UCSD-AML1 (cell line): Measurements from ENCODE around the gene ASF1A.

ENCODE experiments used
- DNase-seq: peaks from one replicate; lab custom pipeline; 2025; ENCODE audit not compliant: unreplicated experiment; lab: John Stamatoyannopoulos, UW

Gene ASF1A

DNA sequence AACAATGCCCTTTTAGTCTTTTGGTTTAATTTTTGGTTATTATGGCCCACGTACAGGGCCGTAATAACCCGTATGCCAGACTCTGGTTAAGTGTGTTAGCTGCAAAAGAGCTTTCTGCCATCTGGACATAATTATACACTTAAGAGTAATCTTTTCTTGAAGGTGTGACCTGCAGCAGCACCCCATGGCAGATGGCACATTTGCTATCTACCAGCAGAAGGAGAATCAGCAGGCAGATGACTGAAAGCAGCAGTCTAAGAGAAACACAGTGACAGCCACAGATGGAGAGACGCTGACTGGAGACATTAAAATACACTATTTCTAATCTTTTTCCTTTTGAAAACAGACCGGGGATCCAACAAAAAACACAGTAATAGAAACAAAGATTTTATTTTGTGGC lies 18.7 kb downstream of the ASF1A start:
- DNase-seq = no peak

GRCh38 chr6:118913161-118913560 lies 19.2 kb downstream of the ASF1A start:
- no peak for DNase-seq

- no peak for DNase-seq
These were observed 20.6 kb downstream of the ASF1A start for GRCh38 chr6:118914598-118914997.

- DNase-seq = no peak
These were observed 23.8 kb downstream of the ASF1A start for GRCh38 chr6:118917546-118918328.

GRCh38 chr6:118918329-118918725 lies 24.4 kb downstream of the ASF1A start:
- DNase-seq = no peak

GRCh38 chr6:118921084-118921483 lies 27.1 kb downstream of the ASF1A start:
- DNase-seq = no peak

GRCh38 chr6:118923035-118923434 lies 29.1 kb downstream of the ASF1A start:
- no peak for DNase-seq

GRCh38 chr6:118930680-118931079 lies 36.7 kb downstream of the ASF1A start:
- no peak for DNase-seq

GRCh38 chr6:118931436-118931835 lies 37.5 kb downstream of the ASF1A start:
- DNase-seq = no peak

DNA sequence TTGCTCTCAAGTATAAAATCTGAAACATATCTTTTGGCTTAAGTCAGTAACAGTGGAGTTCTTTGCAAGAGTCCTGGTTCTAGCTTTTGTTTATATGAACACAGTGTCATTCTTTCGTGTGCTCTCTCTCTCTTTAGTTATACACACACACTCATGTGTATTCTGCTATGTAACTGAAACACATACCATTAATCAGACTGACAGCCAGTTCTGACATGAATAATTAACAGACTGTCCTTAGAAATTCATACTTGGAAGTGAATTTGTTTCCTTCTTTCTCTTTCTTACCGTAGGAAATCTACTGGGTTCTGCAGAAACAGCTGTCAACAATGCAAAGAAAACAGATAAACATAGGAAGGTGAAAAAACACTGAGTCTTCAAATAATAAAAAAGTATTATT lies 38.5 kb downstream of the ASF1A start:
- DNase-seq = no peak

DNA sequence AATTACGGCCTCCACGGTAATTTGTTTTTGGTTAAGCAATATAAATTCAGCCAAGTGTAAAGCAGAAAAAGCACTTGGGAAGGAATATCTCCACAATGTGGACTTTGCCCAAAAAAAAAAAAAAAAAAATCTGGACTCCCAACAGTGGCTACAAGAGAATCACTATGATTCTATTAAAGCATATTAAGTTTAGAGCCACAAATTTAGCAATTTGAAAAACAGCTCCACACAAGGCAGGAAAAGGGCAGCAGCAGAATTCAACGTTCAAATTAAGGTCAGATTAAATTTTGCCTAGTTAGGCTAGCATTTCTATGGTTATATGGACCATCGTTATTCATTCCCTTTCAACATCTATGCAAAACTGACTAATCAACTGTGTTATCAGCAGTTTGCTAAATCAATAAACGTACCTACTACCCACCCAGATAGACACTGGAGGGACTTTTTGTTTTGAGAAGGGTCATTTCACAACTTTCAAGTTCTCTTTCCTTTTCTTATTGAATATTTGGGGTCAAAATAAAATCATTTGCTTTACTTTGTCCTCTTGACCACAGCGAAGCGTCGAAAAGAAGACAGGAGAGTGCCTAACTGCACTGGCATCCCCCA lies 40.0 kb downstream of the ASF1A start:
- DNase-seq = no peak

DNA sequence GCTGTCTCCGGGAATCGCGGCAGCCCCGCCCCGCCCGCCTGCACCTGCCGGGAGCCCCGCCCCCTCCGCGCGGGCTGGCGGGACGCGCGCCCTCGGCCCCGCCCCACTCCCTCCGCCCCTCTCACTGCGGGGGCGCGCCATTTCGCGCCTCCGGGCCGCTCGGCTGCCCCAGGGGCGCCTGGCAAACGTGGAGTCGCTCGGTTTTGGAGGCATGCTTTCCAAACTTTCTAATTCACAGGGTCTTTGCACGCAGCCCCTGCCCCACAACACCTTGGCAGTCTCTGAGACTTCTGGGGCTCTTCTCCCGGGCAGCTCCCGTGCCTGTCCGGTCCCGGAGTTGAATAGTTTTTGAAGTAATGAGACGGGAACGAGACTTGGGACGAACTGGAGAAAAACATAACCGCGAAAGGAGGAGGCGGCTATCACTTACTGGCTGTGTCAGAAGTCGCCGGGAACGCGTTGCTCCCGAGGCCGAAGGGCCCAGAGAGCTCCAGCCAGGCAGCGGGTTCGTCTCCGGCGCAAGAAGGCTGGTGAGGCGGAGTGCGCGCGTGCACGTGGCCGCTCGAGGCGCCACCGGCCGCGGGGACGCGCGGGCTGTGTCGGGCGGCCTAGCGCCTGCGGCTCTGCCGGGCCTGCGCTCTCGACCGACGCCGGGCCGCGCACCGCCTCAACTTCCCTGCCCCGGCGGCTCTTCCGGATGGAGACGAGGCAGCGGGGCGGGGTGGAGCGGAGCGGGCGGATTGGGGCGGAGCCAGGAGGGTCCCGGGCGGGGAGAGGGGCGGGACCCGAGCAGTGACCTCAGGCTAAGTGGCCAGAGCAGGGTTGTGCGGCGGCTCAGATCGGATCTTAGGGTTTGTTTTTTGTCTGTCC lies 40.7 kb downstream of the ASF1A start, which contains the start of gene MCM9:
Gene MCM9, minus strand, starts transcription at position 699 of the 870 bp plus-strand sequence. CDS start 3,436 bp downstream, outside the sequence.
- peak; percentile 97 for DNase-seq

- no peak for DNase-seq
These were observed 41.3 kb downstream of the ASF1A start for GRCh38 chr6:118935331-118935668.

- DNase-seq = no peak
These were observed 42.2 kb downstream of the ASF1A start for GRCh38 chr6:118935978-118936703.

DNA sequence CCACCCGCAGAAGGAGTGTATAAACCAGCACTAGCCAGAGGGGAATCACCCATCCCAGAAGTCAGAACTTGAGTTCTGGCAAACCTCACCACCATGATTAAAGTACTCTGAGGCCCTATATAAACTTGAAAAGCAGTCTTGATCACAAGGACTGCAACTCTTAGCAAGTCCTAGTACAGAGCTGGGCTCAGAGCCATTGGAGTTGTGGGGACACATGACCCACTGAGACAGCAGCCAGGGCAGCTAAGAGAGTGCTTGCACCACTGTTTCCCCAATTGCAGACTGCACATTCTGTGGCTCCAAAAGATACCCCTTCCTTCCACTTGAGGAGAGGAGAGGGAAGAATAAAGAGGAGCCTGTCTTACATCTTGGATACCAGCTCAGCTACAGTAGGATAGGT lies 45.7 kb downstream of the ASF1A start:
- DNase-seq = no peak

DNA sequence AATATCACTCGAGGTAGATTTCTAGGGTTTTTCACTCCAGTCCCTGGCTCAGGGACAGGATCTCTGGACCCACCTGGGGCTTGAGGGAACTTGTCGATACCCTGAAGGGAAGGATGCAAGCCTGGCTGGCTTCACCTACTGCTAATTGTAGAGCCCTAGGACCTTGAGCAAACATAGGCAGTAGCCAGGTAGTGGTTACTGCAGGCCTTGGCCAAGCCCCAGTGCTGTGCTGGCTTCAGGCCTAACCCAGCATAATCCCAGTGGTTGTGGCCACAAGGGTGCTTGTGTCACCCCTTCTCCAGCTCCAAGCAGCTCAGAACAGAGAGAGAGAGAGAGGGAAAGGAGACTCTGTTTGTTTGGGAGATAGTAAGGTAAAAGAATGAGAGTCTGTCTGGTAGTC lies 46.8 kb downstream of the ASF1A start:
- DNase-seq = no peak

DNA sequence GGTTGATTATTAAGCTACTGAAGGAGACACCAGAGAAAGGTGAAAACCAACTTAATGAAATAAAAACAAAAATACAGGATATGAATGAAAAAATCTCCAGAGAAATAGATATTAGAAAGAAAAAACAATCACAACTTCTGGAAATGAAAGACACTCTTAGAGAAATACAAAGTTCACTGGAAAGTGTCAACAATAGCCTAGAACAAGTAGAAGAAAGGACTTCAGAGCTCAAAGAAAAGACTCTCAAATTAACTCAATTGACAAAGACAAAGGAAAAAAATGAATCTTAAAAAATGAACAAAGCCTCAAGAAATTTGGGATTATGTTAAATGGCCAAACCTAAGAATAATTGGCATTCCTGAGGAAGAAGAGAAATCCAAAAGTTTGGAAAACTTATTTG lies 51.3 kb downstream of the ASF1A start:
- no peak for DNase-seq

DNA sequence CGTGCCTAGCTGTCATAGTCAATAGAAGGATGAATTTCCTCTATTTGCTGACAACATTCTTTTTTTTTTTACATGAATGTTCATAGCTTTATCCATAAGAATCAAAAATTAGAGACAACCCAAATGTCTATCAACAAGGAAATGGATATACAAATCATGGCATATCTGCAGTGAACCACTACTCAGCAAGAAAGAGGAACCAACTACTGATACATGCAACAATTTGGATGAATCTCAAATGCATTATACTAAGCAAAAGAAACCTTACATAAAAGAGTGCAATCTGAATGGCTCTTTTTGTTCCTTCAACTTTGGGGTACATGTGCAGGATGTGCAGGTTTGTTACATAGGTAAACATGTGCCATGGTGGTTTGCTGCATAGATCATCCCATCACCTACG lies 58.7 kb downstream of the ASF1A start:
- no peak for DNase-seq

GRCh38 chr6:118953391-118953790 lies 59.4 kb downstream of the ASF1A start:
- no peak for DNase-seq
